ENCODE results near the gene GALNT18. TPM values are rescaled to one million over a fixed set of nuclear protein-coding genes. Genes with fewer than 3 reads are reported as not detected.

Gene GALNT18
- total RNA-seq, 6 experiments from 2014 or later: 3.7 to 11.4 (median 7.8) TPM

DNA sequence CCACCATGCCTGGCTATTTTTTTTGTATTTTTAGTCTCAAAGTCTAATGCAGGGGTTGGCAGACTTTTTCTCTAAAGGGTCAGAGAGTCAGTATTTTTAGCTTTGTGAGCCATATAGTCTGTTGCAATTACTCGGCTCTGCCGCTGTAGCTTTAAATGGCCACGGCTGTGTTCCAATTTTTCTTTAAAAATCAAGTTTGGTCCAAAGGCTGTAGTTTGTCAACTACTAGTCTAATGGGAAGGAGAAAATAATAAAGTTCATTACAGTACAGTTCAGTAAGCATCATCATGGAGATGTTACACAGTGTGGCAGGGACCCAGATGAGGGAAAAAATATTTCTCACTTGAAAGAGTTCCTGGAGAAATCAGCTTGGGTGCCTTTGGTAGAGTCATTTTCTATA is 376.4 kb downstream of the GALNT18 start:
- intact Hi-C loops (cut with DNase I): no loop called here
- 75% methylated on average over 3 of the region's 3 CpGs for WGBS (ENCODE audit: insufficient coverage, low coverage, low lambda C conversion rate, missing lambda C conversion rate)
- no peaks in the 10 kb centered on the region for H3K36me3 ChIP-seq
- DNase-seq: no peak
- no peak overlapping the region for H3K27ac ChIP-seq
- no peaks in the 10 kb centered on the region for H3K27me3 ChIP-seq
- no peaks in the 10 kb centered on the region for H3K4me1 ChIP-seq
- ATAC-seq: no peak
- H3K4me3 ChIP-seq: no peak overlapping the region
- TF ChIP-seq CTCF (IDR thresholded peaks at IDR 0.05) (no peak), POLR2A (IDR thresholded peaks at IDR 0.05) (no peak)
- H3K9me3 ChIP-seq: no peaks in the 10 kb centered on the region

GRCh38 chr11:11244470-11245080 is 377.2 kb downstream of the GALNT18 start:
- Histone ChIP-seq H3K9me3 (no peaks in the 10 kb centered on the region), H3K36me3 (no peaks in the 10 kb centered on the region), H3K4me3 (no peak overlapping the region), H3K4me1 (no peaks in the 10 kb centered on the region), H3K27me3 (no peaks in the 10 kb centered on the region), H3K27ac (no peak overlapping the region)
- WGBS (ENCODE audit: insufficient coverage, low coverage, low lambda C conversion rate, missing lambda C conversion rate): 56% methylated on average over 2 of the region's 2 CpGs
- no peak for DNase-seq
- no peak for TF ChIP-seq CTCF (IDR thresholded peaks at IDR 0.05)
- no peak for TF ChIP-seq POLR2A (IDR thresholded peaks at IDR 0.05)
- intact Hi-C loops (cut with DNase I): no loop called here
- no peak for ATAC-seq

GRCh38 chr11:11243590-11244469 is 378.0 kb downstream of the GALNT18 start:
- 20% methylated on average over 8 of the region's 9 CpGs for WGBS (ENCODE audit: insufficient coverage, low coverage, low lambda C conversion rate, missing lambda C conversion rate)
- Histone ChIP-seq H3K27ac (peak overlapping the region in 2 of 3 donors; percentile 6 to 38), H3K4me3 (no peak overlapping the region), H3K9me3 (no peaks in the 10 kb centered on the region), H3K4me1 (no peaks in the 10 kb centered on the region), H3K27me3 (no peaks in the 10 kb centered on the region), H3K36me3 (no peaks in the 10 kb centered on the region)
- TF ChIP-seq POLR2A (IDR thresholded peaks at IDR 0.05) (no peak), CTCF (IDR thresholded peaks at IDR 0.05) (no peak)
- intact Hi-C loops (cut with DNase I): no loop called here
- DNase-seq (no peak), ATAC-seq (peak; percentile 50 to 81 (median 58))

DNA sequence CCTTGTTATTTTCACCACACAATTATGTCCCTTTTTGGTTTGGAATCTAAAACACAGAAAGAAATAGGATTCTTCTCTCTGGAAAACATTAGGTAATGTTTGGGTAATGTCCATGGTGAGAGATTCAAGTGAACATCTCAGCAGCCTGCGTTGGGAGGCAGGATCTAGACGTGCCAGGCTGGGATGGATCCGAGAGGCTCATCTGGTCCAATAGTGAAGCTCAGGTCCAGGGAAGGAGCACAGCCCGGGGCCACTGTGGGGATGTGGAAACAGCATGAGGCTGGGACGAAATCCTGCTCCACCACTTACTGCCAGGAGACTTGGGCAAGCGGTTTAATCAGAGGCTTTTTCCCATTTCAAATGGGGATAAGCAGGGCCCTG is 378.6 kb downstream of the GALNT18 start:
- H3K4me3 ChIP-seq: no peak overlapping the region
- no peaks in the 10 kb centered on the region for H3K9me3 ChIP-seq
- H3K27me3 ChIP-seq: no peaks in the 10 kb centered on the region
- ATAC-seq (no peak), DNase-seq (no peak)
- H3K36me3 ChIP-seq: no peaks in the 10 kb centered on the region
- intact Hi-C loops (cut with DNase I): no loop called here
- no peaks in the 10 kb centered on the region for H3K4me1 ChIP-seq
- TF ChIP-seq POLR2A (IDR thresholded peaks at IDR 0.05) (no peak), CTCF (IDR thresholded peaks at IDR 0.05) (no peak)
- 67% methylated on average over 6 of the region's 6 CpGs for WGBS (ENCODE audit: insufficient coverage, low coverage, low lambda C conversion rate, missing lambda C conversion rate)
- peak overlapping the region in 2 of 3 donors; percentile 6 to 38 for H3K27ac ChIP-seq

Measured in right lobe of liver (tissue), 6 donors.